NCI-H2107 treated with DMSO at 0.1 percent for 48 hours (cell line): ENCODE results near the gene TEC.

ENCODE experiments used
- DNase-seq: peaks from one replicate; lab custom pipeline; 2025; ENCODE audit not compliant: unreplicated experiment; lab: John Stamatoyannopoulos, UW

TEC gene

DNA sequence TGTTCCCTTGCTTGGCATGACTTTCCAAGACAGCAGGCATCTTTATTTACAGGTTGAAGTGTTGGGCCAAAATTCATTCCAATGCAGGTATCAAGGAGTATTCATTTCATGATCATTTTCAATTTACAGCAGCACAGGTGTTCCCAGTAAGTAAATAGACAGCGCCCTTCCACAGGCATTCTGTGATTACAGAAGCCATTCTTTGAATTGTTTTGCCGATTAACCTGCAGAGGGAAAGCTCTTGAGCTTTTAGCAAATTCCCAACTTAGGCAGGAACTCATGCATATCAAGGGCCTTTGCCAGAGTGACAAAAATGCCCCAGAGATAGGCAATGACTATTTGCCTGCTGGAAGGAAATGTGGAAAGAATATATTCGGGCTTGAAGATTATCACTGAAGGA lies 142.4 kb downstream of the TEC start:
- DNase-seq: no peak

GRCh38 chr4:48126621-48127020 lies 143.0 kb downstream of the TEC start:
- no peak for DNase-seq

DNA sequence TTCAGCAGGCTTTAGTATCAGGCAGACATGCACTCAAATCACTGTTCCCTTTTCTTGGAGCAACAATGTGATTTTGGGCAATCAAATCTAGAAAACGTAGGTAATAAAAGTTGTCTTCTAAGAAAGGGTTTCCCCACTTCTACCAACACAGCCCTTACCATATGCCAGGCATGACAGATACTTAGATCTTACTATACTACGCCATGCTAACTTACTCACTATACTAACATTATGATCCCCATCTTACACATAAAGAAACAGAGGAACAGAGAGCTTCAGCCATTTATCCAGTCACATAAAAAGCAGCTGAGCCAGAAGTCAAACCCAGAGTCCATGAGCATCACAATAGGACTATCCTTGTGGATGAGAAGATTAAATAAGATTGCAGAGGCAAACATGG lies 144.8 kb downstream of the TEC start:
- no peak for DNase-seq

DNA sequence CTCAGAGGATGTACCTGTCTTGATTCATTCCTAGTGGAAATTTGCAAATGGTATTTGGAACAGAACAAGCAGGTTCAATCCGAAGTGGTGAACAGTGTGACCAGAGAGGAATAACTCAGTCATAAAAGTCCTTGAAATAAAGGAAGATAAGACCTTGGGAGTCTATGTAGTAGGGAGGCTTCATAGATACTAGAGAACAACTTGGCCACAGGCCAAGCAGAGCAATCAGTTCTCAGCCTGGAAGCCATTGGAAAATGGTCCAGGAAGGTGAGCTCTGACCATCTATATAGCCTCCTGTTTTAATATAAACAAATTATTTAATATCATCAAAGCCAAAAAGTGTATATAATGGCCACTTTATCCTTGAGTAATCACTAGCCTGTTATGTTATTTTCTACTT lies 146.9 kb downstream of the TEC start:
- no peak for DNase-seq

DNA sequence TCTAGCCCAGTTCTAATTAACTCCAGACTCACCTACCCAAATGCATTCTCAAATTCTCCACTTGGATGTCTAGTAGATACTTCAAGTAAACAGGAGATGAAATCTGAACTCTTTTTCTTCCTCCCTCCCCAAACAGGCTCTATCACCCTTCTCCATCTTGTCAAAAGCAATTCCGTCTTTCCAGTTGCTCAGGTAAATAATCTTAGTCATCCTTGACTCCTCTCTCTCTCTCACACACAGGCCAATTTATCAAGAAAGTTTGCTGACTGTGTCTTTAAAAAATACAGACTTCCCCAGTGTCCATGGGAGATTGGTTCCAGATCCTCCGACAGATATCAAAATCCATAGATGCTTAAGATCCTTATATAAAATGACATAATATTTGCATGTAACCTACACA lies 148.5 kb downstream of the TEC start:
- no peak for DNase-seq

GRCh38 chr4:48120132-48120531 lies 149.5 kb downstream of the TEC start:
- no peak for DNase-seq

DNA sequence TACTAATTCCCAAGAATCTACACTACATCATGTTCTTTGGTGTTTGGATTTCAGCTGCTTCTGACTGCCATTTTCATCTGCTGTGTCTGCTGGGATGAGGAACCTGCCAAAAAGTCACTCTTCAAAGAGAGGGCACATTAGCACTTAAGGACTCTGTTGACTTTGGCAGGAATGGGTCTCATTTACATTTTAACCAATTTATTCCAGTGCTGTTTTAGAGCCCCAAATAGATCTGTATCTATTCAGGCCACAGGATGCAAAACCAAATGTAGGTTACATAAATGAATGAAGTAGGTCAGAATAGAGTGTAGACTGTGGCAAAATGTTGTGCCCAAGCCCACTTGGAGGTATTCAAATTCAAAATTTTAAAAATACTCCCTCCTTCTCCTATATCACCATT lies 150.0 kb downstream of the TEC start:
- no peak for DNase-seq

DNA sequence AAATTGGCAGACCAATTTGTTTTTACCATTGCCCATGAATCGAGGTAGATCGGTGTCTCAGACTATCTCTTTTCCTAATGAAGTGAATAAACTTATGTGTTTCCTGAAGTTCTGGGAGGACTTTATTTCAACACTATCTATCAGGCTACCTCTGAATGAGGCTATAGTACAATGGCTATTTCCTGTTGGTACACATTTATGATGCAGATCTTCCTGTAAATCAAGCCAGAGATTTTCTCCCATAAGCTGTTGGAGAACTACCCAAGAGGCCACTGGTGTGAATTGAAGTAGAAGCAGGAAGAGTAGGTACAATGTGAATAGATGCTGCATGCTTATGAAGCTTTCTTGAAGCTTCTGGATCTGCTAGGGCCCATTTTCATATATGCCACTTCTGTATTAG lies 151.6 kb downstream of the TEC start:
- no peak for DNase-seq

- DNase-seq: no peak
These were observed 153.1 kb downstream of the TEC start for GRCh38 chr4:48116582-48116981.

DNA sequence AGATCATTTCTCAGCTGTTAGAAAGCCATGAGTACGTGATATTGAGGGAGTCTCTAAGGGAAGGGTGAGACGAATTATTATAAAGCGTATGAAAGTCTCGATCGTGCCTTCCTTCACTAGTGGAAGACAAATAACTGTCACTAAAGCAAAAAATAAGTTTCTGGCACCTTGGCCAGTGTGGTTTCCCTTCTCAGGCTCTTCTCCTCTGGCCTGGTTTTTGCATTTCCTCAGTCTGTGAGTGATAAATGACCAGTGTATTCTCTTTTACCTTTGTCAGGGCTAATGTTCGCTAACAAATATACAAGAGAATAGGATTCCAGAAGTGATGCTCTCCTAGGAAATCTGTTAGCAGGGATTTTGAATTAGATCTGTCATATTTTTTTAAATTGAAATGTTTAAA lies 155.2 kb downstream of the TEC start:
- DNase-seq: no peak

DNA sequence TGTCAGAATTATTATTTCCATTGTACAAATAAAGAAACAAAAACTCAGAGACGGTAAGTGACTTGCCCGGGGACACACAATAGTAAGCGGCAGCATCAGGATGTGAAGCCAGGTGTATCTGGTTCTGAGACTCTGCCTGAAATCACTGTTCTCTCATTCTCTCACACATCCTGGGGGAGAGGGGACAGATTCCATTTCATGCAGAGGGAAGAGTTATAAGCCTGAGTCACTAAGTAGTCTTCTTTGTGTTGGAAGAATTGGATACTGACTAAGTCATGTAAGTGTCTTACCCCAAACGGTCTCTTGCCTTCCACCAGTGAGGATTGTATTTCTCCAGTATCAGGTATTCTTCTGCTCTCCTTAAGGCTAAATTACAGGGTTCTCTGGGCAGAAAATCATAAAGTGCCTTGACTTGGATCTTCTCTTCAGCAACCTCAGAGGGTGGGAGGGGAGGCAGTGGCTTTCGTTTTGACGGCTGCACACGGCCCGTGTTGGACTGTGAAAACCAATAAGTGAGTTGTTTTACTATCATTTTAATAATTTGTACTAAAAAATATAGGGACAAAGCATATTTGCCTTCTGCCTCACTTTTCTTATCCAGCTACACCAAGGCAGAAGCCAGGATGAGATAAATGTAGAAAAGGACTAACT lies 157.5 kb downstream of the TEC start:
- no peak for DNase-seq

GRCh38 chr4:48110452-48110978 lies 159.1 kb downstream of the TEC start:
- no peak for DNase-seq

DNA sequence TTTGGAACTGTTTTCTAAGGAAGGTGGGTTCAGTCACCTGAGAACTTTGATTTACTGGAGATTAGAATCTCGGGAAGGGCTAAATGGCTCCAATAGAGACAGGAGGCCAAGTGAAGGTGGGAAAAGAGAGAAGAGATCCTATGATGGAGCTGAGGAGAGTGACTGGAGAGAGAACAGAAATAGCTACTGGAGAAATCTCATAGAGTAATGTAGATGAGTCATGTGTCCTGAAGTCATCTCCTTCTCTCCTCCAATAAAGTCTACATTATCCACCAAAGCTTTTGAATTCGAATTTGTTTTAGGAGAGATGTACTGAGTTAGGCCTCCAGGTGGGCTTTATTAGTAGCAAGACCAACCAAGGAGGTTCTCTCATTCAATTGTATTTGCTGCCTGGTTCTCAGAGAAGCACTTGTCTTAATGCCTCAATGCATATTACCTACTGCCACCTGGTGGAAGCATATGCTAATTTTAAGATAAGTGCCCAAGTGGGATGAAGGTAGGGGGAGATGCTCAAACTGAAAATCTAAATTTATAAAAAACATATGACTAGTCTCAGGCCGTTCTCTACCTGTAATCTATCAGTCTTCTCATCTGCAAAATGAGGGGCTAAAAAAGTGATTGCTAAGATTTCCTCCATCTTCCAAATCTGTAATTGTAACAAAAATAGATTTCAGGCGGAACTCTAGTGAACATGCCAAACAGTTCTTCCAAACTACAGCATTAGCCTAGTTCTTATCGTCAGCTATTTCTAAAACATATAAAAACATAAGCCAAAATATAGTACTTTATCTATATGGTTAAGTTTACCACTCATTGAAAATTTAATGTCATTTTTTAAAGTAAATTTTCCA lies 160.0 kb downstream of the TEC start:
- no peak for DNase-seq

GRCh38 chr4:48108309-48109073 lies 161.1 kb downstream of the TEC start:
- no peak for DNase-seq

DNA sequence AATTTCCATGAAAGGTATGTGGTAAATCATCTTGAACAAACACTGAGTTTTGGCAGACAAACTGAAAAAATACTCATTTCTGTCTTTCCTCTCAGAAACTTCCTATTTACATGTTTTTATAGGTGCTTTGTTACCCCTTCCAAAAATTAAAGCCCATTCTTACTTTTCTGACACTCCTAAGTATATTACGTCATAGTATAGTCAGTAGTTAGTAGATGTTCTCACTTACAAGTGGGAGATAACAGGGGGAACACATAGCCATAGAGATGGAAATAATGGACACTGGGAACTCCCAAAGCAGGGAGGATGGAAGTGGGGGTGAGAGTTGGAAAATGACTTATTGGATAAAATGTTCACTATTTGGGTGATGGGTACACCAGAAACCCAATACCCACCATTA lies 164.4 kb downstream of the TEC start:
- no peak for DNase-seq

DNA sequence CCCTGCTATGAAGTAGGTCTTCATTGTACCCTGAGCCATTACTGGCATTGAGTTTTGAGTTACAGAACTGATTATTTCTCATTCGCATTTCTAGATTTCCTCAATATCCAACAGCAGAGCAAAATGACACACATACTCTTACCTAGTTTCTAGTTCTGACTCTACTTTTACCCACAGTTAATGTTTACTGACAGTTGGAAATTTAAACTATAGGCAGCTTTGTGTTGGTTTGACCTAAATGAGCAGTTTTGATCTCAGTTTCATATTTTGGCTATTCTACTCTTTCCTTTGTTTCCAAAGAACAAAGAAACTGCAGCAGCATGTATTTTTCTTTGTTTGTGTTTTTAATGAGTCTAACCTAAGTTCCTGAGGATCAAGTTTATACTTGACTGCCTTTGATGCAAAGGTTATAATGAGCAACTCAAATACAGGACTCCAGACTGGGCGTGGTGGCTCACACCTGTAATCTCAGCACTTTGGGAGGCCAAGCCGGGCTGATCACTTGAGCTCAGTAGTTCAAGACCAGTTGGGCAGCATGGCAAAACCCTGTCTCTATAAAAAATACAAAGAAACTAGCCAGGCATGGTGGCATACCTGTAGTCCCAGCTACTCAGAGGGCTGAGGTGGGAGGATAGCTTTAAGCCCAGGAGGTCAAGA lies 166.0 kb downstream of the TEC start:
- no peak for DNase-seq

- no peak for DNase-seq
These were observed 167.3 kb downstream of the TEC start for GRCh38 chr4:48102303-48102702.

GRCh38 chr4:48100256-48100655 lies 169.4 kb downstream of the TEC start:
- no peak for DNase-seq

- no peak for DNase-seq
These were observed 174.2 kb downstream of the TEC start for GRCh38 chr4:48095441-48095840.

DNA sequence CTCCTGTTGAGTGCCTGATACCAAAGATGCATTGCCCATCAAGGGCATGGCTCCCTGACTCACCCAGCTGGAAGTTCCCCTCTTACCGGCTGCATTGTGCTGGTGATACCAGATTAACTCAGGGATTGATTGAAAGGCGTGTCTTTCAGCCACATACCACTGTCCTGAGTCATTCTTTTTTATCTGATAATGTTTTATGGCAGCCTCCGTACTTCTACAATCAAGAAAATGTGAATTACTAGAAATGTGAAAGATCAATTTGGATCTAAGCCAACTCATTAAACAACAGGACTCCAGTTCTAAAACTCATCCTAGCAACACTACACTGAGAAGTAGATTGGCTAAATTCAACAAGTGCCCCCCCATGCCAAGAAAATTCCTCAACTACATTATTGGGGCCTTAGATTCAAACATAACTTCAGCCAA lies 175.6 kb downstream of the TEC start:
- no peak for DNase-seq

DNA sequence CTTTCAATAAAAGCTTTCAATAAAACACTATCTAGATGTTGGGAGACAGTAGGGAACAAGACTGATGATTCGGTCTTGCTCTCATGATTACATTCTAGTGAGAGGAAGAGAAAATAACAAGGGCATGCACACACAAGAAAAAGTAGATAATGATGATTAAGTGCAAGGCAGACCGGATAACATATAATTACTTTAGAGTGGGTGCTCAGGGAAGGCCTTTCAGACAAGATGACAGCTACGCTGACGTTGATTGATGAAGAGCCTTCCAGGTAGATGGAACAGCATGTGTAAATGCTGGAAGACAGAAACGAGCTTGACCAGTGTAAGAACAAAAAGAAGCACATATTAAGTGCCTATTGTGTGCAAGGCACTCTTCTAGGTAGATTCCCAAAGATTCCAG lies 179.0 kb downstream of the TEC start:
- DNase-seq: no peak
